GM12875 (cell line): Measurements from ENCODE around the gene ZIC4.

ENCODE experiments used
- H3K4me3 ChIP-seq: one replicate; pipeline ENCODE4 v1.5.1; 2011; ENCODE audit warnings: low read depth, low read length, control low read depth
- CTCF ChIP-seq: IDR thresholded peaks from 2 replicates; pipeline ENCODE4 v1.5.1; 2011; ENCODE audit warnings: low read depth, mild to moderate bottlenecking, control low read depth, inconsistent platforms, low read length, moderate library complexity, borderline replicate concordance; ENCODE audit not compliant: insufficient read depth

Gene ZIC4

GRCh38 chr3:147406028-147406931, at the start of gene ZIC4:
Gene ZIC4 (minus strand): TSS chr3:147406543. CDS start chr3:147402797, 3,746 bp downstream.
- no peak for TF ChIP-seq CTCF
- no peak within 1 kb of the TSS for H3K4me3 ChIP-seq

GRCh38 chr3:147449669-147450068, 43.3 kb upstream of the ZIC4 start:
- no peak overlapping the region for H3K4me3 ChIP-seq
- TF ChIP-seq CTCF: no peak

GRCh38 chr3:147447224-147447623, 40.9 kb upstream of the ZIC4 start:
- no peak for TF ChIP-seq CTCF

GRCh38 chr3:147431751-147432150, 25.4 kb upstream of the ZIC4 start:
- no peak overlapping the region for H3K4me3 ChIP-seq
- no peak for TF ChIP-seq CTCF

More at GRCh38 chr3:147447224-147447623, 40.9 kb upstream of the ZIC4 start:
- H3K4me3 ChIP-seq: no peak overlapping the region

- TF ChIP-seq CTCF: no peak
Measured at GRCh38 chr3:147428754-147429153, 22.4 kb upstream of the ZIC4 start.

GRCh38 chr3:147428326-147428725, 22.0 kb upstream of the ZIC4 start:
- TF ChIP-seq CTCF: no peak

More at GRCh38 chr3:147428754-147429153, 22.4 kb upstream of the ZIC4 start:
- no peak overlapping the region for H3K4me3 ChIP-seq

GRCh38 chr3:147427746-147428145, 21.4 kb upstream of the ZIC4 start:
- no peak for TF ChIP-seq CTCF
- no peak overlapping the region for H3K4me3 ChIP-seq

More at GRCh38 chr3:147428326-147428725, 22.0 kb upstream of the ZIC4 start:
- no peak overlapping the region for H3K4me3 ChIP-seq
